WERI-Rb-1 (cell line): ENCODE results near the gene ZNF618.

Source experiments
- DNase-seq: peaks from one replicate; pipeline ENCODE4 v3.0.0-alpha.2; 2020
- H3K27ac ChIP-seq: fragments of 250-450 bp; sonication (Bioruptor Pico); 2 replicates; pipeline ENCODE4 v1.5.1; 2020; ENCODE audit warnings: mild to moderate bottlenecking, moderate library complexity
- H3K27me3 ChIP-seq: fragments of 250-450 bp; sonication (Bioruptor Pico); 2 replicates; pipeline ENCODE4 v1.5.1; 2021; ENCODE audit warnings: mild to moderate bottlenecking, low read depth, moderate library complexity; ENCODE audit not compliant: insufficient read depth, severe bottlenecking
- H3K36me3 ChIP-seq: fragments of 250-450 bp; sonication (Bioruptor Pico); 2 replicates; pipeline ENCODE4 v1.5.1; 2020; ENCODE audit warnings: mild to moderate bottlenecking, moderate library complexity
- H3K4me3 ChIP-seq: 2 replicates; pipeline ENCODE4 v1.5.1; 2011; ENCODE audit warnings: low read depth, mild to moderate bottlenecking, control low read depth, low read length
- H3K9me3 ChIP-seq: fragments of 250-450 bp; sonication (Bioruptor Pico); 2 replicates; pipeline ENCODE4 v1.5.1; 2021; ENCODE audit warnings: mild to moderate bottlenecking, moderate library complexity; ENCODE audit not compliant: severe bottlenecking
- TF ChIP-seq, protein P1 (sequence below): IDR thresholded peaks from 2 replicates; pipeline ENCODE4 v1.5.1; 2011; ENCODE audit warnings: low read depth, mild to moderate bottlenecking, control low read depth, inconsistent platforms, low read length

Gene ZNF618

GRCh38 chr9:114051706-114052105 lies 175.6 kb downstream of the ZNF618 start:
- no peak for DNase-seq
- no peaks in the 10 kb centered on the region for H3K9me3 ChIP-seq
- H3K27ac ChIP-seq, result no peak overlapping the region
- H3K4me3 ChIP-seq, result no peak overlapping the region
- TF ChIP-seq, protein P1, sequence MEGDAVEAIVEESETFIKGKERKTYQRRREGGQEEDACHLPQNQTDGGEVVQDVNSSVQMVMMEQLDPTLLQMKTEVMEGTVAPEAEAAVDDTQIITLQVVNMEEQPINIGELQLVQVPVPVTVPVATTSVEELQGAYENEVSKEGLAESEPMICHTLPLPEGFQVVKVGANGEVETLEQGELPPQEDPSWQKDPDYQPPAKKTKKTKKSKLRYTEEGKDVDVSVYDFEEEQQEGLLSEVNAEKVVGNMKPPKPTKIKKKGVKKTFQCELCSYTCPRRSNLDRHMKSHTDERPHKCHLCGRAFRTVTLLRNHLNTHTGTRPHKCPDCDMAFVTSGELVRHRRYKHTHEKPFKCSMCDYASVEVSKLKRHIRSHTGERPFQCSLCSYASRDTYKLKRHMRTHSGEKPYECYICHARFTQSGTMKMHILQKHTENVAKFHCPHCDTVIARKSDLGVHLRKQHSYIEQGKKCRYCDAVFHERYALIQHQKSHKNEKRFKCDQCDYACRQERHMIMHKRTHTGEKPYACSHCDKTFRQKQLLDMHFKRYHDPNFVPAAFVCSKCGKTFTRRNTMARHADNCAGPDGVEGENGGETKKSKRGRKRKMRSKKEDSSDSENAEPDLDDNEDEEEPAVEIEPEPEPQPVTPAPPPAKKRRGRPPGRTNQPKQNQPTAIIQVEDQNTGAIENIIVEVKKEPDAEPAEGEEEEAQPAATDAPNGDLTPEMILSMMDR, result no peak
- H3K27me3 ChIP-seq, result no peaks in the 10 kb centered on the region
- no peaks in the 10 kb centered on the region for H3K36me3 ChIP-seq

DNA sequence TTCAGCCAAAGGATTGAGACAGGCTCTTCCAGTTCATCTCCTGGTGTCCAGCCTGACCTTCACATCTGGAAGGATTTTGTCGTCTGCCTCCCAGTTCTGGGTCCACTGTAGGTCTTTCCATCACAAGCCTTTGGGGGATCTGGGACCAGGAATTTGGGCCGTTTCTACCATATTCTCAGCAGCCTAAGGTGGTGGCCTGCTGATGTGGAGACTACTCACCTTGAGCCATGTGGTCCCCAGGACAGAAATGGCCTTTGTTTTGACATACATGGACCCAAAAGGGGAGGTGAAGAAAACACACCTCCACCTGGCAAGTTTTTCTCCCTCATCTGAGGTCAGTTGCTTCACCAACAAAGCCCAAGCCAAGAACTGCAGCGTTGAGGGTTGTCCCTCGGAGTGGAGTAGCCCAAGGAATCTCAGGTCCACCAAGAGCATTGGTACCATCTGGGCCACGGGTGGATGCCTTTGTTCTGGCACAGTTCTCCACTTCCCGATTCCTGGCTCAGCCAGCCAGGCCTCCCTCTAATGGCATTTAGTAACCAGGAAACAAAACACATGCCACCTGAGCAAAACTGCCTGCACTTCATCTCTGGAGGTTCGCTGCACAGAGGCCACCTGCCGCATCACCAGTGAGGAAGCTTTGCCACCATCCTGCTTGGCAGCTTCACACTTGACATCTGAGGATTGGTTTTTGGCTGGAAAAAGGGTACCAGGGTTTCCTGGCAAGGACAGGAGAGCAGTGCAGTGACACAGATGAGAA lies 177.3 kb downstream of the ZNF618 start:
- Histone ChIP-seq H3K27me3 (no peaks in the 10 kb centered on the region), H3K4me3 (no peak overlapping the region), H3K9me3 (no peaks in the 10 kb centered on the region), H3K27ac (no peak overlapping the region), H3K36me3 (no peaks in the 10 kb centered on the region)
- TF ChIP-seq, protein P1, result no peak
- DNase-seq, result no peak

- H3K36me3 ChIP-seq, result no peaks in the 10 kb centered on the region
- H3K9me3 ChIP-seq, result no peaks in the 10 kb centered on the region
- H3K27ac ChIP-seq, result no peak overlapping the region
- no peak for DNase-seq
- H3K27me3 ChIP-seq, result no peaks in the 10 kb centered on the region
- no peak overlapping the region for H3K4me3 ChIP-seq
- TF ChIP-seq, protein P1, result no peak
These were observed 178.1 kb downstream of the ZNF618 start for GRCh38 chr9:114054191-114054690.

- no peak for DNase-seq
- H3K4me3 ChIP-seq, result no peak overlapping the region
- no peaks in the 10 kb centered on the region for H3K27me3 ChIP-seq
- H3K9me3 ChIP-seq, result no peaks in the 10 kb centered on the region
- no peaks in the 10 kb centered on the region for H3K36me3 ChIP-seq
- TF ChIP-seq, protein P1, result no peak
- no peak overlapping the region for H3K27ac ChIP-seq
These were observed 179.0 kb downstream of the ZNF618 start for GRCh38 chr9:114055061-114055460.

- TF ChIP-seq, protein P1, result no peak
- DNase-seq, result no peak
- no peaks in the 10 kb centered on the region for H3K27me3 ChIP-seq
- H3K27ac ChIP-seq, result no peak overlapping the region
- no peak overlapping the region for H3K4me3 ChIP-seq
- H3K36me3 ChIP-seq, result no peaks in the 10 kb centered on the region
- H3K9me3 ChIP-seq, result no peaks in the 10 kb centered on the region
These were observed 179.8 kb downstream of the ZNF618 start for GRCh38 chr9:114055894-114056293.
